CD4-positive, alpha-beta T cell treated with Interleukin-6 at 100 ng/mL for 8 hours (primary cell): ENCODE data around the gene ACBD6.
"Not testable (repeated sequence)": the region's sequence is repeated elsewhere in the genome, so short reads cannot be mapped to it uniquely, and the experiment has no call there.

Source experiments
- DNase-seq: peaks from one replicate; pipeline ENCODE4 v3.0.0-alpha.2; 2020; ENCODE audit warnings: mixed read lengths, low spot score

ACBD6 gene

GRCh38 chr1:180415985-180416633, 86.3 kb downstream of the ACBD6 start:
- no peak for DNase-seq

- no peak for DNase-seq
These were observed 87.0 kb downstream of the ACBD6 start for GRCh38 chr1:180415236-180415848.

- DNase-seq = no peak
These were observed 89.8 kb downstream of the ACBD6 start for GRCh38 chr1:180412583-180412982.

- DNase-seq = not testable (repeated sequence)
These were observed 94.2 kb downstream of the ACBD6 start for GRCh38 chr1:180408128-180408527.

- no peak for DNase-seq
These were observed 95.3 kb downstream of the ACBD6 start for GRCh38 chr1:180407051-180407450.

- no peak for DNase-seq
These were observed 99.8 kb downstream of the ACBD6 start for GRCh38 chr1:180402551-180402950.

- DNase-seq = no peak
These were observed 100.4 kb downstream of the ACBD6 start for GRCh38 chr1:180402001-180402400.

- DNase-seq = no peak
These were observed 105.2 kb downstream of the ACBD6 start for GRCh38 chr1:180397175-180397574.

- DNase-seq = no peak
These were observed 109.8 kb downstream of the ACBD6 start for GRCh38 chr1:180392427-180393145.

- no peak for DNase-seq
These were observed 110.4 kb downstream of the ACBD6 start for GRCh38 chr1:180392020-180392419.

- no peak for DNase-seq
These were observed 115.0 kb downstream of the ACBD6 start for GRCh38 chr1:180387413-180387812.

GRCh38 chr1:180386745-180387367, 115.5 kb downstream of the ACBD6 start:
- no peak for DNase-seq

GRCh38 chr1:180385144-180385543, 117.2 kb downstream of the ACBD6 start:
- no peak for DNase-seq

GRCh38 chr1:180384286-180385005, 117.9 kb downstream of the ACBD6 start:
- DNase-seq = no peak

- DNase-seq = no peak
These were observed 119.9 kb downstream of the ACBD6 start for GRCh38 chr1:180382326-180383115.

- no peak for DNase-seq
These were observed 121.2 kb downstream of the ACBD6 start for GRCh38 chr1:180381184-180381580.

- no peak for DNase-seq
These were observed 121.9 kb downstream of the ACBD6 start for GRCh38 chr1:180380259-180381183.

- no peak for DNase-seq
These were observed 125.6 kb downstream of the ACBD6 start for GRCh38 chr1:180376800-180377199.

GRCh38 chr1:180376253-180376652, 126.1 kb downstream of the ACBD6 start:
- no peak for DNase-seq

- no peak for DNase-seq
These were observed 129.6 kb downstream of the ACBD6 start for GRCh38 chr1:180372728-180373127.
